Measurements from ENCODE around the gene REV3L. TPM values are rescaled to one million over a fixed set of nuclear protein-coding genes. Genes with fewer than 3 reads are reported as not detected.

The REV3L gene
- total and polyA plus RNA-seq, 2 donors (not counting 1 experiment from before 2014, with no cell fraction given): 4.7 to 37.9 TPM

GRCh38 chr6:111307275-111307858 is 175.7 kb downstream of the REV3L start:
- no peak overlapping the region for H3K4me3 Mint-ChIP-seq
- CTCF ChIA-PET: no interaction called here

More at GRCh38 chr6:111307275-111307858, 175.7 kb downstream of the REV3L start:
- H3K4me1 Mint-ChIP-seq: peaks cover 4% of the 10 kb centered on the region
- H3K9me3 Mint-ChIP-seq (ENCODE audit: insufficient read depth): no peaks in the 10 kb centered on the region
- DNase-seq (no peak), ATAC-seq (ENCODE audit: low read depth) (no peak)
- peaks cover 0 to 5% (median 3%) of the 10 kb centered on the region in 3 donors for H3K9me3 ChIP-seq (ENCODE audit: control extremely low read depth in 1 of 3, control insufficient read depth in 2 of 3, insufficient read depth in 1 of 3, low read length in 2 of 3)
- no peaks in the 10 kb centered on the region for H3K27me3 Mint-ChIP-seq
- no peak overlapping the region for H3K27ac ChIP-seq (ENCODE audit: low read length in 2 of 2)
- H3K4me3 ChIP-seq (ENCODE audit: control extremely low read depth in 1 of 5, extremely low read depth in 1 of 5, insufficient read depth in 1 of 5, low read depth in 2 of 5, low read length in 4 of 5): no peak overlapping the region
- no peaks in the 10 kb centered on the region for H3K79me2 ChIP-seq (ENCODE audit: control insufficient read depth, insufficient read depth, low read length)
- no peak overlapping the region for H3K4me2 ChIP-seq (replicated peaks; ENCODE audit: low read depth, low read length, poor library complexity, severe bottlenecking)
- intact Hi-C loops (cut with micrococcal nuclease): no loop called here
- H3K27me3 ChIP-seq (replicated peaks in 1 of 4; ENCODE audit: control extremely low read depth in 1 of 4, control insufficient read depth in 3 of 4, insufficient read depth in 4 of 4, low read length in 3 of 4): no peaks in the 10 kb centered on the region
- H2AFZ ChIP-seq (ENCODE audit: insufficient read depth, low read depth, low read length, poor library complexity, severe bottlenecking): no peak overlapping the region
- H3K9ac ChIP-seq (ENCODE audit: low read length): no peak overlapping the region
- H3K36me3 ChIP-seq (replicated peaks in 1 of 2; ENCODE audit: control extremely low read depth in 1 of 2, control insufficient read depth in 1 of 2, extremely low read depth in 1 of 2, insufficient read depth in 2 of 2, low read length in 1 of 2): peaks cover 25 to 40% of the 10 kb centered on the region in 2 experiments
- no peak overlapping the region for H3K27ac Mint-ChIP-seq
- POLR2A ChIA-PET: no interaction called here
- TF ChIP-seq EZH2 (IDR thresholded peaks at IDR 0.05; ENCODE audit: borderline replicate concordance, insufficient read depth, low read depth, low read length, poor library complexity, severe bottlenecking) (no peak), CTCF (IDR thresholded peaks at IDR 0.05) (no peak)
- peaks cover 0 to 5% of the 10 kb centered on the region in 2 donors for H3K4me1 ChIP-seq (ENCODE audit: control insufficient read depth in 2 of 2, insufficient read depth in 2 of 2, low read length in 2 of 2)
- no peaks in the 10 kb centered on the region for H4K20me1 ChIP-seq (ENCODE audit: control insufficient read depth, insufficient read depth, low read length, poor library complexity, severe bottlenecking)
- 100% methylated on average over 3 of the region's 7 CpGs for WGBS (ENCODE audit: insufficient coverage)
